GM18861 (cell line): Measurements from ENCODE around the gene THPO.

Experiments
- ATAC-seq: cut with Tn5 transposase; IDR thresholded peaks from one replicate; pipeline ENCODE4 v1.9.1; 2021; ENCODE audit not compliant: unreplicated experiment

THPO gene

DNA sequence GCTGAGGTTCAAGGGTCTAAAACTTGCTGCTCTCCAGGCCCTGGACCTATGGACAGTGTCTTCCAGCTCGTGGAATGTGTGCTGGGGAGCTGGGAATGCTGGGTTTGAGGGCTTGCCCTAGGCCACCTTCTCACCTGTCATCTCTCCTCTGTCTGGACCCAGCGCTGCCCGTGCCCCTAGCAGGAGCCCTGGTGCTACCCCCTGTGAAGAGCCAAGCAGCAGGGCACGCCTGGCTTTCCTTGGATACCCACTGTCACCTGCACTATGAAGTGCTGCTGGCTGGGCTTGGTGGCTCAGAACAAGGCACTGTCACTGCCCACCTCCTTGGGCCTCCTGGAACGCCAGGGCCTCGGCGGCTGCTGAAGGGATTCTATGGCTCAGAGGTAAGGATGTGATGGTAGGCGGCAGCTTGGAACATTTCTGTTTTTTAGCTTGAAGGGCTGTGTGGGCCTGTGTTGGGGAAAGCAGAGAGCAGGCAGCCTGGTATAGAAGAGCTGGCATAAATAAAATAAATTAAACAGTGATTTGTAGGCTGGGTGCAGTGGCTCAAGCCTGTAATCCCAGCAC, 6.9 kb upstream of the THPO start:
- no peak for ATAC-seq

DNA sequence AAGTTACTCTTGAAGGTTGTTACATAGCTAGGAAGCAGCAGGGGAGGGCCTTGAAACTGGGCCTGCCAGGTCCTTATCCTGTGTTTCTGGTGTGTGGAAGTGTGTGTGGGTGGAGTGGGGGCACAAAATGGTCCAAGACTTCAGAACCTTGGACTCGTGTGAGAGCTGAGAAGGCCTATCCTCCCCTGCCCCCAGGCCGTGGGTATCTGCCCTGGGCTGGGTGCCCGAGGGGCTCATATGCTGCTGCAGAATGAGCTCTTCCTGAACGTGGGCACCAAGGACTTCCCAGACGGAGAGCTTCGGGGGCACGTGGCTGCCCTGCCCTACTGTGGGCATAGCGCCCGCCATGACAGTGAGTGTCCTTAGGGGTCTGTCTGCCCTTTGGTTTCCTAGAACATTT, 6.3 kb upstream of the THPO start:
- no peak for ATAC-seq

DNA sequence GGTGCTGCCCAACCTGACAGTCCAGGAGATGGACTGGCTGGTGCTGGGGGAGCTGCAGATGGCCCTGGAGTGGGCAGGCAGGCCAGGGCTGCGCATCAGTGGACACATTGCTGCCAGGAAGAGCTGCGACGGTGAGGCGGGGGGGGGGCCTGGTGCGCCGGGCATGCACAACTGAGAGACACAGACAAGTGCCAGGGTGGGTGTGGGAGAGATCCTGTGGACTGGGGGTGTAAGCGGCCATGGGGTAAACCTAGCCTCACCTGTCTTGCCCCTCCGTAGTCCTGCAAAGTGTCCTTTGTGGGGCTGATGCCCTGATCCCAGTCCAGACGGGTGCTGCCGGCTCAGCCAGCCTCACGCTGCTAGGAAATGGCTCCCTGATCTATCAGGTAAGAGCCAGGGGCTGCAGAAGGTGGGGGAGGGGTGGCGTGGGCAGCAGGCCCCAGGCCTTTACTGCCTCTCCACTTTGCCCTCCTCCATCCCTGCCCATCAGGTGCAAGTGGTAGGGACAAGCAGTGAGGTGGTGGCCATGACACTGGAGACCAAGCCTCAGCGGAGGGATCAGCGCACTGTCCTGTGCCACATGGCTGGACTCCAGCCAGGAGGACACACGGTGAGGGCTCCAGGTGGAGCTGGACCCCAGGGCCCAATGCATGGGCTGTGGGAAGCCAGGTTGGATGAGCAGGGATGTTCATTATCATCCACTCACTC, 5.2 kb upstream of the THPO start:
- no peak for ATAC-seq

DNA sequence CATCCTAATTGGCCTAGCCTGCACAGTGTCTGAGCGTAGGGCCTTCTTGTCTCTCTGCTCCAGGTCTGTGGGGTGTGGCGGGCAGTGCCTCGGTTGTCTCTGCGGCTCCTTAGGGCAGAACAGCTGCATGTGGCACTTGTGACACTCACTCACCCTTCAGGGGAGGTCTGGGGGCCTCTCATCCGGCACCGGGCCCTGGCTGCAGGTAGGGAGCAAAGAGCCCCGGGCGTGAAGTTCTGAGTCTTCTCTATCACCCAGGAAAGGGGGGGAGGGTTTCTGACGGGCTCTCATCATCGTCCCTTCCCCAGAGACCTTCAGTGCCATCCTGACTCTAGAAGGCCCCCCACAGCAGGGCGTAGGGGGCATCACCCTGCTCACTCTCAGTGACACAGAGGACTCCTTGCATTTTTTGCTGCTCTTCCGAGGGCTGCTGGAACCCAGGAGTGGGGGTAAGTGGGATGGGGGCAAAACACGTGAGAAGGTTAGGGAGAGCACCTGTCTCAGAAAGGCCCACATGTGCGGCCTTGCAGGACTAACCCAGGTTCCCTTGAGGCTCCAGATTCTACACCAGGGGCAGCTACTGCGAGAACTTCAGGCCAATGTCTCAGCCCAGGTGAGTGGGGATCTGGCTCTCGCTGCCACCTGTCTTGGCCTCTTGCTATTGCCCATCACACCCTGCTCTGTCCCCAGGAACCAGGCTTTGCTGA, 4.5 kb upstream of the THPO start:
- ATAC-seq = no peak

DNA sequence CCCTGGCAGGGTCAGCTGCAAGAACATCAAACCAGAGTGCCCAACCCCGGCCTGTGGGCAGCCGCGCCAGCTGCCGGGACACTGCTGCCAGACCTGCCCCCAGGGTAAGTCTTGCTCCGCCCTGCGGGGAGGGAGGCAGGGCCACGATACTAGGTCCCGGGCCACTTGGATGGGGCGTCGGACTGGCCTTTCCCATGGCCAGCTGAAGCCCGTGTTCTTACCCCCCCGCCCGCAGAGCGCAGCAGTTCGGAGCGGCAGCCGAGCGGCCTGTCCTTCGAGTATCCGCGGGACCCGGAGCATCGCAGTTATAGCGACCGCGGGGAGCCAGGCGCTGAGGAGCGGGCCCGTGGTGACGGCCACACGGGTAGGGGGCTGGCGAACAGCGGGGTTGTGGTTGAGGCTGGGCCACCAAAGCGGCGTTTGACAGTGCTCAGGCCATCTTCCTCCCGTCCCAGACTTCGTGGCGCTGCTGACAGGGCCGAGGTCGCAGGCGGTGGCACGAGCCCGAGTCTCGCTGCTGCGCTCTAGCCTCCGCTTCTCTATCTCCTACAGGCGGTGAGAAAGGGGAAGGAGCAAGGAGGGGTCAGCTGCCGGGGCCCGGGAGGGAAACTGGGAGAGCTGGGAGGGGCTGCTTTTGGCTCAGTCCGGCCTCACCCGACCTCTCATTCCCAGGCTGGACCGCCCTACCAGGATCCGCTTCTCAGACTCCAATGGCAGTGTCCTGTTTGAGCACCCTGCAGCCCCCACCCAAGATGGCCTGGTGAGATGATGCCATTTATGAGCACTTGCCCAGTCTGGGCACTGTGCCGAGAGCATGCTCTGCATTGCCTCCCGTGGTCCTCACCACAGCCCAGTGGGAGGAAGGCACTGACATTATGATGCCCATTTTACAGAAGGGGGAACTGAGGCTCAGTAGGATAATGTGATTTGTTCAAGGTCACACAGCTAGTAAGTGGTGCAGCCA, 3.5 kb upstream of the THPO start:
- ATAC-seq = no peak

DNA sequence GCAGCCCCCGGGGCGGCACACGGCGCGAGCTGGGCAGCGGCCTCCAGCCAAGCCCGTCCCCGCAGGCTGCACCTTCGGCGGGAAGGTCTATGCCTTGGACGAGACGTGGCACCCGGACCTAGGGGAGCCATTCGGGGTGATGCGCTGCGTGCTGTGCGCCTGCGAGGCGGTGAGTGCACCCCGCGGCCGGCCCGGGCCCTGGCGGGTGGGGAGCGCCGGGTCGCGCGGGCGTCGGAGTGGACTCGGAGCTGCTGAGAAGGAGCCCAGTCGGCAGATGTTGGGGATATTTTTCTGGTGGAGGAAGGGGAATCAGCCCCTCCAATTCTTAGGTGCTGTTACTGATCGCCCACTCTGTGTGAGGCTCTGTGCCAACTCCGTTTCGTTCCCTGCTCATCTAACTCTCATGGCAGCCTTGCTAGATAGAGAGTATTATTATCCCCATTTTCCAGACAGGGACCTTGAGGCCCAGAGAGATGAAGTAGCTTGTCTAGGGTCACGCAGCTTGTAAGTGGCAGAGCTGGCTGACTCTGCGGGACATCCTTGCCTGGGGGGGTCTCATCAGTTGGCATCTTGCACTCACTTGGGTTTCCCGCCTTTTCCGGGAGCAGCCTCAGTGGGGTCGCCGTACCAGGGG, 2.7 kb upstream of the THPO start:
- ATAC-seq = no peak

DNA sequence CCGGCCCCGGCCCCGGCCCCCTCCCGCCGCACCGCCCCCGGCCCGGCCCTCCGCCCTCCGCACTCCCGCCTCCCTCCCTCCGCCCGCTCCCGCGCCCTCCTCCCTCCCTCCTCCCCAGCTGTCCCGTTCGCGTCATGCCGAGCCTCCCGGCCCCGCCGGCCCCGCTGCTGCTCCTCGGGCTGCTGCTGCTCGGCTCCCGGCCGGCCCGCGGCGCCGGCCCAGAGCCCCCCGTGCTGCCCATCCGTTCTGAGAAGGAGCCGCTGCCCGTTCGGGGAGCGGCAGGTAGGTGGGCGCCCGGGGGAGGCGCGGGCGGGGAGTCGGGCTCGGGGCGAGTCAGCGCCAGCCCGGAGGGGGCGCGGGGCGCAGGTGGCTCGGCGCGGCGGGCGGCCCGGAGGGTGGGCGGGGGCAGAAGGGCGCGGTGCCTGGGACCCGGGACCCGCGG, 2.2 kb upstream of the THPO start:
- ATAC-seq = no peak

DNA sequence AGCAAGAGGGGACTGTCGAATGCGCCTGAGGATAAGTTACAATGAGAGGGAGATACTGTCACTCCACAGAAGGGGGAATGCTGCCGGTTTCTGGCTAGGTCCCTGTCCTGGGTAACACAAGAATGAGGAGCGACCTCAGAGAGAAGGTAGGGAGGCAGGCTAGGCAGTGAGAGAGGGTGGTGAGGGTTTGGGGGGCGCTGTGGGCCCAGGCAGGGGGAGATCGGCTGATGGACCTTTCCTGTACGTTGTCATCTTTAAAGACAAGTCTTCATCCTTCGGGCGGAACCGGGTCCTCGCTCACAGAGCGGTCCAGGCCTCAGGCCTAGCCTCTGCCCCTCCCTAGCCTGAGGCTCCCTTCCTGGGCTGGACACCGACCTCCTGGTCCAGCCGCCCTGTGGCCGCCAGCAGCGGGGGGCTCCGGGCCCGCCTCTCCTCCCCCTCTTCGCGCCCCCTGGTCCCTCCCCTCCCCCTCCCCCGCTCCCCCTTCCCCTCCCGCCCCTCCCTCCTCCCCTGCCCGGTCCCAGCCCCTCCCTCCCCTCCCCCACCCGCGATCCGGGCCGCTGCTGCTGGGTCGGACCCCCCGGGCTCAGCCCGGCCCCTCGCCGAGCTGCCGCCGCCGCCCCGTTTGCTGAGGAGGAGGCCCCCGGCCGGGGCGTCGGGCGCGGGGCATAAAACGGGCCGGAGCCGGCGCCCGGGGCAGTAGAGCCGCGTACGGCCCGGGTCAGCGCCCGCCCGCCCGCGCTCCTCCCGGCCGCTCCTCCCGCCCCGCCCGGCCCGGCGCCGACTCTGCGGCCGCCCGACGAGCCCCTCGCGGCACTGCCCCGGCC, 1.6 kb upstream of the THPO start, which contains the start of gene CHRD:
Gene CHRD, plus strand, starts transcription at position 697 of the 827 bp plus-strand sequence. CDS start 265 bp downstream, outside the sequence.
- no peak for ATAC-seq

DNA sequence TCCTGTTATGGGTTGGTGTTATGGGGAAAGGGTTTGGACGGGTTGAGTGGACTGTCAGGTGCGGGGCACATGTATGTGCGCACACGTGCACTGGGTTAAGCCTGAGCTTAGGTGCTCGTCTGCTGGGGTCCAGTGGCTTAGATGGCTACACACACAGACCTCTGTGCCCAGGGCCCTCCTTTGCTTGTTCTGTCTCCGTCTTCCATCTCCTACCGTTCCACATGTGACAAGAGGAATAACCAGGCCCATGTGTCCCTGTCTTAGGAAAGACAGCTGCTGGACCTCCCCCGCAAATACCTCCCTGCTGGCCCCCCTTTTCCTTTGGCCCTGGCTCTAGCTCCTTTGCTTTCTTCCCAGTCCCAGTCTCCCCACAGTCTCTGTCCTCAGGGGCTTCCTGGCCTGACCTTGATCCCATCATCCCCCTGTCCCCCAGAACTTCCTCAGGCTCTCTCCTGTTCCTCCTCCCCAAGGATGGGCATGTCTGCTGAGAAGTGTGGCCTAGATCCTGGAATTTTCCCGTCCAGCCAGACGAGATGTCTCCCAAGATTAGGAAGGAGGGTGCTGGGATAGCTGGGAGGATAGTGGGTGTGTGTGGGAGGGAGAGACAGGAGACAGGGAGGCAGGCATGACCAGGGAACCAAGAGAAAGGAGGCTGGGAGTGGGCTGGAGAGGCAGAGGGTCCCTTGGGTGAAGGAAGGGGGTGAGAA, 797 bp upstream of the THPO start:
- ATAC-seq = no peak

DNA sequence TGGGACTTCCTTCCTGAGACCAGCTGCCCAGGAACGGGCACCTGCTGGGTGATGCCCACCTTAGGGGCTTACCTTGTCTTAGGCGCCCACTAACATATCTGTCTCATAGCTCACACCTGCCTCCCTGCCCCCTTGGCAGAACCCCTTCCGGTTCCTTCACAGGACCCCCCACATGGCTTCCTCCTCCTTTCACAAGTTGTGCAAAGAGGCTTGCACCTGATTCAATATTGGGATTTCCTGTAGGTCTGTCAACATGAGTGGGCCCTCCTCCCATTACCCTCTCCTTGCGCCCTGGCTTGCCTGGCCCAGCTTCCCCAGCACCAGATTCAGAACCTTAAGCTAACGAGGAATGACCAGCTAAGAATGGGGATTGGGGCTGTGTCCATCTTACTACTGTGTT, 633 bp downstream of the THPO start:
- ATAC-seq = no peak

DNA sequence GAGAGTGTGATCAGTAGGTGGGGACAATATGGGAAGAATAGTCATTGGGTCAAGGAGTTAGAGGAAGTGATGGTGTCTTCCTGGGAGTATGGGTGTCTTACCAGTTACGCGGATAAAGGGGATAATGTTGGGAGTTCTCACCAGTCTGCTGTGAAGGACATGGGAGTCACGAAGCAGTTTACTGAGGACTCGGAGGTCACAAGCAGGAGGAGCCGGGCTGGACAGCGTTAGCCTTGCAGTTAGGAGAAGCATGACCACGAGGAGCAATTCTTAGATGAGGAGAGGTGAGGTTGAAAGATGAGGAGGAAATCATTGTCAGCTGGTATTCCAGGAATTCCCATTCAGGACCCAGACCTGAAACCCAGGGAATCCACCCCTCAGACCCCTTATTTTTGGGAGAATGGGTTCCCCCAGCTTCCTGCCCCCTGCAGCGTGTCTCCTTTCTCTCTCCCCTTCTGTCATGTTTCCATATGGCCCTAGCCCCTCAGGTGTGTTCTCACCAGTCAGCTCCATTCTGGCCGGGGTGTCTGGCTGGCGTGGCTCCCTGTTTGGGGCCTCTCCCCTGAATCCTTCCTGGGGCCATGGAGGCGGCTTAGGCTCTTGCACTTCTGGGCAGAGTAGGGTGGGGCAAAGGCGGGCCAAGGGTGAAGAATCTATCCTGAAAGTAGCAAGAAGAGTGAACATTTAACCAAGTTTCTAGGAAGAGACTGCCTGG, 2.1 kb downstream of the THPO start:
- ATAC-seq = no peak

DNA sequence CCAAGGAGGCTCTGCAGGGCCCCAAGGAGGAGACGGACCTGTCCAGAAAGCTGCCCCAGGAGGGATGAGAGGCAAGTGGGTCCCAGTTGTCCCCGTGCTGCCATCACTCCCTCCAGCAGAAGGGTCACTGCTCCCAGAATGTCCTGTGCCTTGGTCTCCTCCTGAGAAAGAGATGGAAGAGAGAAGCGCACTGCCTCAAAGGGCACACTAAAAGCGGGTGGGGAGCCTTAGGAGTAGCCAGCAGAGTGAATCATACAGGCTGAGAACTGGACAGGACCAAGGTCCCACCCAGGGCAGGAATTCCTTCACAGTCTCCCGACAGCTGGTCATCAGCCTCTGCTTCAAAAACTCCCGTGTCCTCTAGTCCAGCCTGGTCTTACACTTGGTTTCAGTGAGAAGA, 4.6 kb downstream of the THPO start:
- no peak for ATAC-seq

DNA sequence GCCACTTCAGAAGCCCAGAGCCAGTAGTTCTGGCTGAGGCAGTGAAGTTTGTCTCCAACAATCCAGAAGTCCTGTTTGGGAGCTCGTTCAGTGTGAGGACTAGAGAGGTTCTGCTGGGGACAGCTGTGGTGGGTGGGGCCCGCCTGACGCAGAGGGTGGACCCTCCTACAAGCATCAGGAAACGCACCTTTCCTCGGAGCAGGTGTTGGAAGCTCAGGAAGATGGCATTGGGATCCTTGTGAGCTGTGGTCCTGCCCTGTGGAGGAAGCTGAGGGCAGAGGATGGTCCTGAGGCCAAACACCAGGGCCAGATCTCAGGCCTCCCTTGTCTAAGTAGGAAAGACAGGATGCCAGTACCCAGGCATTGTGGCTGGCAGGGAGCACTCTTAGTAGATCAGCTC, 5.1 kb downstream of the THPO start:
- no peak for ATAC-seq

DNA sequence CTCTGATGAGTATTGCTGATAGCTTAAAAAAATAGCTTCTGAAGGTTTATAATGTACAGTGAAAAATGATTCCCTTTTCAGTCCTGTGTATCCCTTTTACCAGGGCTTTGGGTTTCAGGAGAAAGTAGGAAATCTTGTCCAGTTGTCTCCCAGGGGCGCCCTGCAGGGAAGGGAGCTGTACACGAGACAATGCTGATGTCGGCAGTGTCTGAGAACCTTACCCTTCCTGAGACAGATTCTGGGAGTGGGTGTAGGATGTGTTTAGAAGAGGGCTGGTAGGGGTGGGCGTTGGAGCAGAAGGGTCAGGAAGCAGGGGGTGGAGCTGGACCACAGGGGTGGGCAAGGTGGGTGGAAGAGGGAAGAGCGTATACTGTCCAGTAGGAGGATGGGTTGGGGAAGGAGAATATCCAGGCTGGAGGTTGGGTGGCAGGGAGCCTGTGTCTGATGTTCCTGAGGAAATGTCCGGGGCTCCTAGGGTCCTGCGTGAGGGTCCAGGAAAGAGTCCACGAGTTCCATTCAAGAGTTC, 5.6 kb downstream of the THPO start:
- no peak for ATAC-seq

DNA sequence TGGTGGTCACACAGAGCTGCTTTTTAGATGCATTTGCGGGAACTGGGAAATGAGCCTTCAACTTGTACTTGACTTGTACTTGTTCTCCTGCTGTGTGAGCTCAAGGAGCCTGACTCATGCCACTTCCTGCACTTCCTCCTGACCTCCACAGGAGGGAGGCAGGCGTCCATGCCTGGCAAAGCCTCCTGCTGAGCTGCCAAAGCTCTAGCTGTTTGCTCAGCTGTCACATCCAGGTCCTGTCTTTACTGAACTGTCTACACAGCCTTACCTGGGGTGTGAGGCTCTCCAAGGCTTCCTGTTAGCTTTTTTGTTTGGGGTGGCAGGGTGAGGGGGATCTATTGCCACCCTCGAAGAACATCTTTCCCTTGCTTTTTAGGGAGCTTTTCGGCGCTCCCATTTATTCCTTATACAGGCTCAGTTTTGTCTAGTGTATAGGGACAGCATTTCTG, 6.4 kb downstream of the THPO start:
- peak; percentile 89 for ATAC-seq

DNA sequence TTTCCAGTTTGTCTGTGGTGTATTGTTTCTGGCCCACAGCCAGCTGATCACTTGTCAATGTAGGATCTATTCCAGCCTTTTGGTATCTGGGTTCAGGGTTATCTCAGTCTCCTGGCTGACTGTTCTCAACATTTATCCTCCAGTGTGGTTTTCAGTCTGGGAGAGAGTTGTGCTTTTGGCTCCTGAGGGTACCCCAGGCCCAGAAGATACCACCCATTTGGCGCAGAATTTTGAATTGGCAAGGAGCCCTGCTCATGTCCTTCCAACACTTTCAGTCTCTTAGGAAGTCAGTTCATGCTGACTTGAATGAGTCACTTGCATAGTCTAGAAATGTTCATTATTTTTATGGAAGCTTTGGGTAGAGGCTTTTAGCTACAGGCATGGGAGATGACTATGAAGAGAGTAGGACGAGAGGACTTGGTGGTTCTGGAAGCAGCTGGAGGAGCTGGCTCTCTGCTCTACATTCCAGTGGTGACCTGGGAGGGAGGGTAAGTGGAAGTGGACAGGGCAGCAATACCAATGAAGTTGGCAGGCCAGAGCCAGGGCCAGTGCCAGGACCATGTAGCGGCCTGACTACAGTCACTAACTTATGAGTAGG, 9.3 kb downstream of the THPO start:
- ATAC-seq = no peak

DNA sequence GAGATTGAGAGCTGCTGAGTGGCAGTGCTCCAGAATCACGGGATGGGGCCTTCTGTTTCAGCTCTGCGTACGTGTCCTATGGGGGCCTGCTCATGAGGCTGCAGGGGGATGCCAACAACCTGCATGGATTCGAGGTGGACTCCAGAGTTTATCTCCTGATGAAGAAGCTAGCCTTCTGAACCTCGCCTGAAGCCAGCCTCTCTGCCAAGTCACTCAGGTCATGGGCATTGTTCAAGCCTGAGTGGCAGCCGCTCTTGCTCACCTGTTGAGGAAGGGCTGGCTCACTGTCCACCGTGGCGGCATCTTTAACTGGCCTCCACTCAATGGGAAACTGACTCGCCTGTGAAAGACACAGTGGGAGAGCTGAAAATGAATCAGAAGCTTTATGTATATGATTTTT, 9.9 kb downstream of the THPO start:
- ATAC-seq = no peak
